Dermis blood vessel endothelial cell (primary cell): ENCODE data around the gene PRICKLE2. TPM values are rescaled to one million over a fixed set of nuclear protein-coding genes. Genes with fewer than 3 reads are reported as not detected.

Experiments used
- DNase-seq: peaks from one replicate; pipeline ENCODE4 v3.0.0; 2010
- total RNA-seq: library from RNA; depleted of rRNA; stranded (reverse); fragments of >200 nt; gene quantifications from 2 replicates; pipeline ENCODE4 v1.2.3, GENCODE V29; 2014

PRICKLE2 gene
- total RNA-seq, 1 donor from 2014 or later, result 3.2 TPM

GRCh38 chr3:64152676-64153466 is 72.4 kb downstream of the PRICKLE2 start:
- no peak for DNase-seq

GRCh38 chr3:64152086-64152485 is 73.2 kb downstream of the PRICKLE2 start:
- DNase-seq, result no peak

- no peak for DNase-seq
Measured at GRCh38 chr3:64151342-64151871, 73.9 kb downstream of the PRICKLE2 start.

- peak; percentile 40 for DNase-seq
Measured at GRCh38 chr3:64150623-64151207, 74.6 kb downstream of the PRICKLE2 start.

GRCh38 chr3:64149886-64150285 is 75.4 kb downstream of the PRICKLE2 start:
- no peak for DNase-seq

GRCh38 chr3:64148955-64149653 is 76.2 kb downstream of the PRICKLE2 start:
- DNase-seq, result no peak

- DNase-seq, result no peak
Measured at GRCh38 chr3:64147211-64147610, 78.1 kb downstream of the PRICKLE2 start.

- no peak for DNase-seq
Measured at GRCh38 chr3:64145438-64145837, 79.8 kb downstream of the PRICKLE2 start.

GRCh38 chr3:64144241-64144900 is 80.9 kb downstream of the PRICKLE2 start:
- DNase-seq, result no peak

GRCh38 chr3:64143409-64144130 is 81.7 kb downstream of the PRICKLE2 start:
- DNase-seq, result peak; percentile 17

GRCh38 chr3:64141476-64141875 is 83.8 kb downstream of the PRICKLE2 start:
- no peak for DNase-seq

GRCh38 chr3:64140651-64141050 is 84.6 kb downstream of the PRICKLE2 start:
- DNase-seq, result no peak

- no peak for DNase-seq
Measured at GRCh38 chr3:64138656-64139375, 86.5 kb downstream of the PRICKLE2 start.

- DNase-seq, result no peak
Measured at GRCh38 chr3:64138046-64138445, 87.2 kb downstream of the PRICKLE2 start.

- no peak for DNase-seq
Measured at GRCh38 chr3:64134882-64135281, 90.4 kb downstream of the PRICKLE2 start.

GRCh38 chr3:64133987-64134386 is 91.3 kb downstream of the PRICKLE2 start:
- DNase-seq, result no peak

- DNase-seq, result no peak
Measured at GRCh38 chr3:64133272-64133671, 92.0 kb downstream of the PRICKLE2 start.

- DNase-seq, result no peak
Measured at GRCh38 chr3:64131725-64132469, 93.4 kb downstream of the PRICKLE2 start.

GRCh38 chr3:64130436-64130835 is 94.8 kb downstream of the PRICKLE2 start:
- no peak for DNase-seq

- no peak for DNase-seq
Measured at GRCh38 chr3:64129581-64129980, 95.7 kb downstream of the PRICKLE2 start.

- DNase-seq, result no peak
Measured at GRCh38 chr3:64129106-64129505, 96.2 kb downstream of the PRICKLE2 start.
